Endothelial cell of umbilical vein (primary cell): ENCODE measurements around the gene TSNAX. TPM values are rescaled to one million over a fixed set of nuclear protein-coding genes. Genes with fewer than 3 reads are reported as not detected.

ENCODE experiments used
- BruUV-seq: library from RNA; stranded (reverse); fragments of 400-500 nt; replicated peaks from 2 replicates; lab custom pipeline; 2021; lab: Mats Ljungman, UMichigan
- CTCF ChIA-PET: fragments of 300-600, 350-600 bp; sonication (Branson Sonifier 250); formaldehyde crosslinking; loops from one replicate; lab custom pipeline; 2021; ENCODE audit warnings: antibody characterized with exemption, inconsistent platforms; lab: Charles Lee
- POLR2A ChIA-PET: fragments of 300-600, 350-600 bp; sonication (Branson Sonifier 250); formaldehyde crosslinking; loops from one replicate; lab custom pipeline; 2021; ENCODE audit warnings: antibody characterized with exemption, inconsistent platforms; lab: Charles Lee
- DNase-seq: peaks from one replicate; pipeline ENCODE4 v3.0.0-alpha.2; 2011; ENCODE audit warnings: low read depth, low spot score
- FAIRE-seq: peaks from 2 replicates; lab custom pipeline; 2011; peaks lifted over from hg19 to GRCh38; lab: Jason Lieb, UNC
- H2AFZ ChIP-seq: 2 replicates; pipeline ENCODE4 v1.6.0; 2012; ENCODE audit warnings: low read depth, low read length, control low read depth, inconsistent platforms
- H3K27ac ChIP-seq: 2 replicates; pipeline ENCODE4 v1.5.1; 2011; ENCODE audit warnings: low read depth, mild to moderate bottlenecking, control low read depth, low read length, moderate library complexity; ENCODE audit not compliant: insufficient read depth
- H3K27me3 ChIP-seq, 2 experiments: 2 replicates each; pipeline versions ENCODE4 v1.6.0 to v1.6.1; 2011; ENCODE audit warnings: low read length in 2 of 2, mixed read lengths in 1 of 2; ENCODE audit not compliant: control insufficient read depth in 2 of 2, insufficient read depth in 2 of 2
- H3K36me3 ChIP-seq, 2 experiments: 2 replicates in 1 of 2; 3 replicates in 1 of 2; pipeline ENCODE4 v1.5.1; 2011; ENCODE audit warnings: low read length in 2 of 2, mild to moderate bottlenecking in 1 of 2, moderate library complexity in 1 of 2; ENCODE audit not compliant: control insufficient read depth in 2 of 2, insufficient read depth in 2 of 2; ENCODE audit errors: extremely low read depth in 1 of 2
- H3K4me1 ChIP-seq: 3 replicates; pipeline ENCODE4 v1.5.1; 2011; ENCODE audit warnings: mild to moderate bottlenecking, low read length; ENCODE audit not compliant: control insufficient read depth, insufficient read depth; ENCODE audit errors: extremely low read depth
- H3K4me2 ChIP-seq: 2 replicates; pipeline ENCODE4 v1.6.1; 2011; ENCODE audit warnings: low read length, control low read depth, mixed read lengths; ENCODE audit not compliant: insufficient read depth
- H3K4me3 ChIP-seq, 3 experiments: fragments of 200-600 bp in 1 of 3; sonication (generic), shearing (Covaris generic) in 1 of 3; replicated peaks in 1 of 3; 2 replicates each; pipeline ENCODE4 v1.5.1; 2011 to 2016; ENCODE audit warnings: control low read depth in 3 of 3, low read length in 3 of 3, mild to moderate bottlenecking in 2 of 3, inconsistent platforms in 1 of 3, low read depth in 1 of 3, moderate library complexity in 1 of 3; ENCODE audit not compliant: insufficient read depth in 1 of 3
- H3K79me2 ChIP-seq: 2 replicates; pipeline ENCODE4 v1.6.0; 2012; ENCODE audit warnings: low read length, inconsistent platforms; ENCODE audit not compliant: control insufficient read depth, insufficient read depth
- H3K9ac ChIP-seq: replicated peaks from 2 replicates; pipeline ENCODE3; 2011; ENCODE audit warnings: low read length, control low read depth; ENCODE audit not compliant: insufficient read depth; ENCODE audit errors: extremely low read depth
- H3K9me1 ChIP-seq: replicated peaks from 3 replicates; pipeline ENCODE4 v1.6.0; 2011; ENCODE audit warnings: mild to moderate bottlenecking, low read length; ENCODE audit not compliant: control insufficient read depth, insufficient read depth; ENCODE audit errors: extremely low read depth
- H3K9me3 ChIP-seq: replicated peaks from 2 replicates; pipeline ENCODE4 v1.5.1; 2012; ENCODE audit warnings: low read length, inconsistent platforms; ENCODE audit not compliant: control insufficient read depth, insufficient read depth
- H4K20me1 ChIP-seq: replicated peaks from 2 replicates; pipeline ENCODE3; 2011; ENCODE audit warnings: mild to moderate bottlenecking, low read length; ENCODE audit not compliant: control insufficient read depth, insufficient read depth; ENCODE audit errors: extremely low read depth
- CTCF ChIP-seq, 2 donors: IDR thresholded peaks; 1 replicate in 1 of 2; 2 replicates in 1 of 2; pipeline ENCODE4 v1.5.1; 2011; ENCODE audit warnings: low read length in 2 of 2, mild to moderate bottlenecking in 2 of 2, moderate library complexity in 2 of 2, control low read depth in 1 of 2, inconsistent platforms in 1 of 2, low read depth in 1 of 2; ENCODE audit not compliant: insufficient read depth in 1 of 2; ENCODE audit errors: extremely low read depth in 1 of 2
- EZH2 ChIP-seq: IDR thresholded peaks from 2 replicates; pipeline ENCODE4 v1.6.1; 2012; ENCODE audit warnings: borderline replicate concordance, low read depth, mild to moderate bottlenecking, moderate library complexity, low read length, inconsistent platforms; ENCODE audit not compliant: severe bottlenecking
- FOS ChIP-seq: IDR thresholded peaks from 2 replicates; pipeline ENCODE4 v1.6.1; 2011; ENCODE audit warnings: mild to moderate bottlenecking, low read length, moderate library complexity, borderline replicate concordance; ENCODE audit not compliant: insufficient read depth
- GATA2 ChIP-seq: IDR thresholded peaks from 2 replicates; pipeline ENCODE4 v1.7.0; 2011; ENCODE audit warnings: low read depth, mild to moderate bottlenecking, moderate library complexity, mixed read lengths, low read length; ENCODE audit not compliant: insufficient read length, insufficient read depth
- JUN ChIP-seq: IDR thresholded peaks from 2 replicates; pipeline ENCODE4 v1.6.1; 2011; ENCODE audit warnings: borderline replicate concordance, low read depth; ENCODE audit not compliant: insufficient read length, insufficient read depth
- MAX ChIP-seq: IDR thresholded peaks from 2 replicates; pipeline ENCODE4 v1.6.1; 2011; ENCODE audit not compliant: insufficient read depth, insufficient read length
- MYC ChIP-seq: IDR thresholded peaks from one replicate; pipeline ENCODE4 v1.6.1; 2011; ENCODE audit warnings: mild to moderate bottlenecking, low read depth, low read length
- POLR2A ChIP-seq: IDR thresholded peaks from 2 replicates; pipeline ENCODE4 v1.6.1; 2012; ENCODE audit warnings: low read depth, mild to moderate bottlenecking, control low read depth, low read length
- POLR2AphosphoS5 ChIP-seq: IDR thresholded peaks from 2 replicates; pipeline ENCODE4 v1.6.1; 2012; ENCODE audit warnings: low read depth, mild to moderate bottlenecking, control low read depth, low read length, moderate library complexity; ENCODE audit not compliant: insufficient read depth
- dilution Hi-C: fragments of 300-500 bp; cut with MboI; formaldehyde crosslinking; loops from one replicate; pipeline ENCODE4 v1.15.0; 2019; ENCODE audit warnings: low sequenced_read_pairs; ENCODE audit not compliant: extremely low pct_ligation_motif_present
- intact Hi-C: fragments of 100-400 bp; cut with micrococcal nuclease; formaldehyde crosslinking; loops from one replicate; pipeline ENCODE4 v1.10.0; 2022
- polyA plus RNA-seq, 4 experiments: library from polyadenylated mRNA; depleted of rRNA in 3 of 4; stranded (reverse) in 3 of 4; unstranded in 1 of 4; fragments of >200 nt; gene quantifications; 2 replicates each; pipeline versions ENCODE4 v1.2.1 to v1.2.3, GENCODE V29; 2011 to 2012; ENCODE audit warnings: missing spikeins in 1 of 4
- total RNA-seq: library from RNA; stranded (reverse); gene quantifications from 2 replicates; pipeline ENCODE4 v1.2.3, GENCODE V29; 2021

The TSNAX gene
- total and polyA plus RNA-seq, 2 donors (not counting 3 experiments of a cell fraction or from before 2014, with no cell fraction given), result 6.3 to 26.3 TPM

- Histone ChIP-seq H3K4me2 (peak overlapping the region; percentile 10), H3K9me3 (no peaks in the 10 kb centered on the region), H3K27ac (peak overlapping the region; percentile 22), H3K79me2 (no peaks in the 10 kb centered on the region), H3K27me3 (no peaks in the 10 kb centered on the region), H2AFZ (no peak overlapping the region), H3K36me3 (no peaks in the 10 kb centered on the region), H3K4me1 (peaks cover 12% of the 10 kb centered on the region), H3K9ac (peak overlapping the region; percentile 13), H3K9me1 (no peaks in the 10 kb centered on the region), H3K4me3 (peak overlapping the region in 1 of 3 experiments; percentile 1), H4K20me1 (no peaks in the 10 kb centered on the region)
- CTCF ChIA-PET, result interaction anchor here (1.2 to 1.6 kb wide), 3 partner anchors 12 to 27 kb away, joined by 4 to 9 read pairs (median 5); no protein-coding TSS in a partner anchor
- BruUV-seq, result no TSS peak
- dilution Hi-C loops, result no loop called here
- DNase-seq, result peak; percentile 94
- intact Hi-C loops, result loop anchor here (1.0 kb wide), 3 partner anchors 12 to 44 kb away; partner anchors contain the start of gene TSNAX
- FAIRE-seq, result peak; percentile 88
- TF ChIP-seq FOS (peak; percentile 51), JUN (peak; percentile 36), POLR2AphosphoS5 (peak; percentile 62), CTCF (IDR thresholded peaks at IDR 0.05; ENCODE audit: extremely low read depth in 1 of 2, insufficient read depth in 1 of 2, low read depth in 1 of 2, low read length in 2 of 2) (no peak), GATA2 (no peak)
- POLR2A ChIA-PET, result no interaction called here
Measured at GRCh38 chr1:231571904-231572303, 43.4 kb downstream of the TSNAX start.

GRCh38 chr1:231575472-231575871 is 47.0 kb downstream of the TSNAX start:
- Histone ChIP-seq H2AFZ (no peak overlapping the region), H3K4me2 (no peak overlapping the region), H3K27me3 (no peaks in the 10 kb centered on the region), H3K79me2 (no peaks in the 10 kb centered on the region), H4K20me1 (no peaks in the 10 kb centered on the region), H3K9me1 (no peaks in the 10 kb centered on the region), H3K4me1 (peaks cover 12% of the 10 kb centered on the region), H3K4me3 (no peak overlapping the region), H3K27ac (no peak overlapping the region), H3K36me3 (no peaks in the 10 kb centered on the region), H3K9me3 (no peaks in the 10 kb centered on the region), H3K9ac (no peak overlapping the region)
- no peak for FAIRE-seq
- dilution Hi-C loops, result no loop called here
- DNase-seq, result no peak
- no TSS peak for BruUV-seq
- POLR2A ChIA-PET, result no interaction called here
- no peak for TF ChIP-seq CTCF (IDR thresholded peaks at IDR 0.05; ENCODE audit: extremely low read depth in 1 of 2, insufficient read depth in 1 of 2, low read depth in 1 of 2, low read length in 2 of 2)
- no peak for TF ChIP-seq GATA2
- no peak for TF ChIP-seq MAX
- no peak for TF ChIP-seq EZH2
- no peak for TF ChIP-seq POLR2AphosphoS5
- TF ChIP-seq POLR2A, result no peak
- TF ChIP-seq MYC, result no peak
- TF ChIP-seq JUN, result no peak
- no peak for TF ChIP-seq FOS
- intact Hi-C loops, result no loop called here
- CTCF ChIA-PET, result interaction anchor here (0.7 kb wide), 1 partner anchor 30 kb away, joined by 3 read pairs; no protein-coding TSS in a partner anchor
